ENCODE results near the gene HTR6.

Gene HTR6

DNA sequence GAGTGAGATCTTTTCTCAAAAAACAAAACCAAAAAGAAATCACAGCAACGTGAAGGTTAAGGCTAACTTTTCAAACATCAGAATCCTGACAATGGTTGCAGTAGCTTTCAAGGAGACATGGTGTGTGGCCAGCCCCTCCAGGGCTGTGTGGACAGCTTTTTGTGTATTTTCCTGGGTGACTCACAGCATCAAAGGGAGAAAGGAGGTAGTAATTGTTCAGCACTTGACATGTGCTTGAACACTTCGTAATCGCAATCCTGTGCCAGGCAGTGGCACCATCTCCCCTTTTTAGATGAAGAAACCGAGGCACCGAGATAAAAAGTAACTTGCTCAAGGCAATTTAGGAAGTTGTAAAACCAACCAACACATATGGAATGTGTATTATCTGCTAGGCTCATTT, 10.3 kb upstream of the HTR6 start:
- H3K9ac ChIP-seq (ENCODE audit: low read length): no peak overlapping the region
- H3K36me3 ChIP-seq (ENCODE audit: control insufficient read depth, insufficient read depth, low read length): peaks cover 14% of the 10 kb centered on the region
- no peaks in the 10 kb centered on the region for H3K27me3 ChIP-seq (ENCODE audit: control insufficient read depth, insufficient read depth, low read length)
- no peak overlapping the region for H3K4me3 ChIP-seq (ENCODE audit: low read length)
- peaks cover 11% of the 10 kb centered on the region for H3K4me1 ChIP-seq (ENCODE audit: control insufficient read depth, insufficient read depth, low read length)
- no peak overlapping the region for H3K27ac ChIP-seq (ENCODE audit: low read depth, low read length)

DNA sequence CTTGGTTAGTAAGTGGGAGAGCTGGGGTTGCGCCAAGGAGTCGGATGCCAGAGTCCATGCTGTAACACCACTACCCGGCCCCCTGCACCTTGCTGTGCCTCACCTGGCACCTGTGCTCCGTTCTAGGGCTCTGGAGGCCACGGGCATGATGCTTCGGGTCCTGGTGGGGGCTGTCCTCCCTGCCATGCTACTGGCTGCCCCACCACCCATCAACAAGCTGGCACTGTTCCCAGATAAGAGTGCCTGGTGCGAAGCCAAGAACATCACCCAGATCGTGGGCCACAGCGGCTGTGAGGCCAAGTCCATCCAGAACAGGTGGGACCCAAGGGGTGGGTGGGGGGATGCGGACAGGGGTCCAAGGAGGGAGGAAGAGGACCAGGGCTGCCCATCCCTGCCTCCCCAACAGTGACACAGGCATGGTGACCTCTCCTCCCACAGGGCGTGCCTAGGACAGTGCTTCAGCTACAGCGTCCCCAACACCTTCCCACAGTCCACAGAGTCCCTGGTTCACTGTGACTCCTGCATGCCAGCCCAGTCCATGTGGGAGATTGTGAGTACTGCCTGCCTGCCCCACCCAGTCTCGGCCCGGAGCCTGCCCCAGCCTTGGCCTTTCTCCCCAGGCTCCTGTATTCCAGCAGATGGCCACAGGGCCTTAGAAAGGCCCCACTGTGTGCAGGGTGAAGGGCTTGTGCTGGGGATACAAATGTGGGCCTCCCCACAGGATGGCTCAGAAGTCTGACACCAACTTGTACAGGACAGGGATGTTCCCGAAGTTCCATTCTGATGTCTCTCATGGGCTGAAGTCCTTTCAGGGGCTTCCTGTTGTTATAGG, 9.6 kb upstream of the HTR6 start:
- Histone ChIP-seq H3K4me3 (ENCODE audit: low read length) (no peak overlapping the region), H3K4me1 (ENCODE audit: control insufficient read depth, insufficient read depth, low read length) (peaks cover 11% of the 10 kb centered on the region)

DNA sequence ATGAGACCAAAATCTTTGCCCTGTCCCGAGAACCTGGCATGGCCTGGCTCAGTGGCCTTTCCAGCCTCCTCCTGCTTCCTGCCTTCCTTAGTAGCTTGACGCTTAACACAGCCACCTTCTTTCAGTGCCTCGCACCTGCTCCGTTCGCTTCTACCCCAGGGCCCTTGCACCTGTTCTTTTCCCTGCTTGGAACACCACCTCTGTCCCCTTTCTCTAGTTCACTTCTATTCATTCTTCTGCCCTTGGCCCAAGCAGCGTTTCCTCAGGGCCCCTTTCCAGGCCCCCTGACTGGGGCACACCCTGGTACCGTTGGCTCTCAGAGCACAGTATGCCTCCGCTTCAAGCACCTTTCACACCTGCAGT, 9.0 kb upstream of the HTR6 start:
- Histone ChIP-seq H3K4me3 (ENCODE audit: low read length) (no peak overlapping the region), H3K36me3 (ENCODE audit: control insufficient read depth, insufficient read depth, low read length) (peaks cover 14% of the 10 kb centered on the region), H3K27me3 (ENCODE audit: control insufficient read depth, insufficient read depth, low read length) (no peaks in the 10 kb centered on the region), H3K27ac (ENCODE audit: low read depth, low read length) (no peak overlapping the region), H3K9ac (ENCODE audit: low read length) (no peak overlapping the region), H3K4me1 (ENCODE audit: control insufficient read depth, insufficient read depth, low read length) (peaks cover 5% of the 10 kb centered on the region)

More for the DNA sequence above, 9.6 kb upstream of the HTR6 start:
- peaks cover 14% of the 10 kb centered on the region for H3K36me3 ChIP-seq (ENCODE audit: control insufficient read depth, insufficient read depth, low read length)
- no peak overlapping the region for H3K9ac ChIP-seq (ENCODE audit: low read length)
- H3K27ac ChIP-seq (ENCODE audit: low read depth, low read length): no peak overlapping the region
- no peaks in the 10 kb centered on the region for H3K27me3 ChIP-seq (ENCODE audit: control insufficient read depth, insufficient read depth, low read length)

DNA sequence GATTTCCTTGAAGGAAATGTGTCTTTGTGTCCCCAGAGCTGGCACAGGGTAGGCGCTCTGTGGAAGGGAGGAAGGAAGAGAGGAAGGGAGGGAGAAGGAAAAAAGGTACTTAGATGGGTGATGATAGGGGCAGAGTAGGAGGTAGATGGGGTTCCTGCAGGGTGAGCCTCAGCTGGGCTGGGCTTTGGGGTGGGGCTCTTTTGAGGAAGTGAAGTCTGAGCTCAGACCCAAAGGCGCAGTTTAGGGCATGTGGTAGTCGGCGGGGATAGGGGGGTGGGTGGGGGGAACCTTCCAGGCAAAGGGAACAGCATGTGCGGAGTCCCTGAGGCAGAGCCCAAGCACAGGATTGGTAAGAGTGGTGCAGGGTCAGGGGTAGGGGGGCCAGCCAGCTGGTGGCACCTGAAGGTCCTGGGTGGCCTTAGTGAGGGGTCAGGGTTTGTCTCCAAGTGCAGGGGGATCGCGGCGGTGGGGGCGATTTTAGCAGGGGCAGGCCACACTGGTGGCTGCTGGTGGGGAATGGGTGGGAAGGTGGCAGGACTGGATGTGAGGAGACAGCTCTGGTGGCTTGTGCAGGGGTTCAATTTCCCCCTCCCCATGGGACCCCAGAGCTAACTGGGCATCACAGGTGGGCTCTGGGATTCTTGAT, 8.4 kb upstream of the HTR6 start:
- no peak overlapping the region for H3K4me3 ChIP-seq (ENCODE audit: low read length)
- H3K27ac ChIP-seq (ENCODE audit: low read depth, low read length): no peak overlapping the region
- H3K36me3 ChIP-seq (ENCODE audit: control insufficient read depth, insufficient read depth, low read length): peaks cover 14% of the 10 kb centered on the region
- H3K9ac ChIP-seq (ENCODE audit: low read length): no peak overlapping the region
- H3K4me1 ChIP-seq (ENCODE audit: control insufficient read depth, insufficient read depth, low read length): no peaks in the 10 kb centered on the region
- H3K27me3 ChIP-seq (ENCODE audit: control insufficient read depth, insufficient read depth, low read length): no peaks in the 10 kb centered on the region

DNA sequence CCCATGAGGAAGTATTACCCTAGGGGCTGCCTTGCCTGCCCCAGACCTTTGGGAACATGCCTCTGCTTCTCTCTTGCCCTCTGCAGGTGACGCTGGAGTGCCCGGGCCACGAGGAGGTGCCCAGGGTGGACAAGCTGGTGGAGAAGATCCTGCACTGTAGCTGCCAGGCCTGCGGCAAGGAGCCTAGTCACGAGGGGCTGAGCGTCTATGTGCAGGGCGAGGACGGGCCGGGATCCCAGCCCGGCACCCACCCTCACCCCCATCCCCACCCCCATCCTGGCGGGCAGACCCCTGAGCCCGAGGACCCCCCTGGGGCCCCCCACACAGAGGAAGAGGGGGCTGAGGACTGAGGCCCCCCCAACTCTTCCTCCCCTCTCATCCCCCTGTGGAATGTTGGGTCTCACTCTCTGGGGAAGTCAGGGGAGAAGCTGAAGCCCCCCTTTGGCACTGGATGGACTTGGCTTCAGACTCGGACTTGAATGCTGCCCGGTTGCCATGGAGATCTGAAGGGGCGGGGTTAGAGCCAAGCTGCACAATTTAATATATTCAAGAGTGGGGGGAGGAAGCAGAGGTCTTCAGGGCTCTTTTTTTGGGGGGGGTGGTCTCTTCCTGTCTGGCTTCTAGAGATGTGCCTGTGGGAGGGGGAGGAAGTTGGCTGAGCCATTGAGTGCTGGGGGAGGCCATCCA, 7.8 kb upstream of the HTR6 start:
- Histone ChIP-seq H3K36me3 (ENCODE audit: control insufficient read depth, insufficient read depth, low read length) (peaks cover 14% of the 10 kb centered on the region), H3K27ac (ENCODE audit: low read depth, low read length) (no peak overlapping the region), H3K4me1 (ENCODE audit: control insufficient read depth, insufficient read depth, low read length) (no peaks in the 10 kb centered on the region), H3K27me3 (ENCODE audit: control insufficient read depth, insufficient read depth, low read length) (no peaks in the 10 kb centered on the region), H3K4me3 (ENCODE audit: low read length) (no peak overlapping the region), H3K9ac (ENCODE audit: low read length) (no peak overlapping the region)

DNA sequence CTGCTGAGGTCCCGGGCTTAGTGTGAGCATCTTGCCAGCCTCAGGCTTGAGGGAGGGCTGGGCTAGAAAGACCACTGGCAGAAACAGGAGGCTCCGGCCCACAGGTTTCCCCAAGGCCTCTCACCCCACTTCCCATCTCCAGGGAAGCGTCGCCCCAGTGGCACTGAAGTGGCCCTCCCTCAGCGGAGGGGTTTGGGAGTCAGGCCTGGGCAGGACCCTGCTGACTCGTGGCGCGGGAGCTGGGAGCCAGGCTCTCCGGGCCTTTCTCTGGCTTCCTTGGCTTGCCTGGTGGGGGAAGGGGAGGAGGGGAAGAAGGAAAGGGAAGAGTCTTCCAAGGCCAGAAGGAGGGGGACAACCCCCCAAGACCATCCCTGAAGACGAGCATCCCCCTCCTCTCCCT, 7.2 kb upstream of the HTR6 start:
- peaks cover 14% of the 10 kb centered on the region for H3K36me3 ChIP-seq (ENCODE audit: control insufficient read depth, insufficient read depth, low read length)
- H3K27me3 ChIP-seq (ENCODE audit: control insufficient read depth, insufficient read depth, low read length): no peaks in the 10 kb centered on the region
- no peaks in the 10 kb centered on the region for H3K4me1 ChIP-seq (ENCODE audit: control insufficient read depth, insufficient read depth, low read length)
- no peak overlapping the region for H3K9ac ChIP-seq (ENCODE audit: low read length)
- no peak overlapping the region for H3K27ac ChIP-seq (ENCODE audit: low read depth, low read length)
- no peak overlapping the region for H3K4me3 ChIP-seq (ENCODE audit: low read length)

DNA sequence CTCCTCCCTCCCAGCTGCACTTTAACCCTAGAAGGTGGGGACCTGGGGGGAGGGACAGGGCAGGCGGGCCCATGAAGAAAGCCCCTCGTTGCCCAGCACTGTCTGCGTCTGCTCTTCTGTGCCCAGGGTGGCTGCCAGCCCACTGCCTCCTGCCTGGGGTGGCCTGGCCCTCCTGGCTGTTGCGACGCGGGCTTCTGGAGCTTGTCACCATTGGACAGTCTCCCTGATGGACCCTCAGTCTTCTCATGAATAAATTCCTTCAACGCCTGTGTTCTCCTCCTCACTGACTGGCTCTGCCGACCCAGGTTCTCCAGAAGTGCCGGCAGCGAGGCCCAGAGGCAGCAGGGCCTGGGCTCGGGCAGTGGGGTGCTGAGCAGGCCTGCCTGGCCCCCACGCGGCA, 6.5 kb upstream of the HTR6 start:
- Histone ChIP-seq H3K4me1 (ENCODE audit: control insufficient read depth, insufficient read depth, low read length) (no peaks in the 10 kb centered on the region), H3K4me3 (ENCODE audit: low read length) (no peak overlapping the region), H3K27me3 (ENCODE audit: control insufficient read depth, insufficient read depth, low read length) (no peaks in the 10 kb centered on the region), H3K27ac (ENCODE audit: low read depth, low read length) (no peak overlapping the region), H3K36me3 (ENCODE audit: control insufficient read depth, insufficient read depth, low read length) (peaks cover 14% of the 10 kb centered on the region), H3K9ac (ENCODE audit: low read length) (no peak overlapping the region)

DNA sequence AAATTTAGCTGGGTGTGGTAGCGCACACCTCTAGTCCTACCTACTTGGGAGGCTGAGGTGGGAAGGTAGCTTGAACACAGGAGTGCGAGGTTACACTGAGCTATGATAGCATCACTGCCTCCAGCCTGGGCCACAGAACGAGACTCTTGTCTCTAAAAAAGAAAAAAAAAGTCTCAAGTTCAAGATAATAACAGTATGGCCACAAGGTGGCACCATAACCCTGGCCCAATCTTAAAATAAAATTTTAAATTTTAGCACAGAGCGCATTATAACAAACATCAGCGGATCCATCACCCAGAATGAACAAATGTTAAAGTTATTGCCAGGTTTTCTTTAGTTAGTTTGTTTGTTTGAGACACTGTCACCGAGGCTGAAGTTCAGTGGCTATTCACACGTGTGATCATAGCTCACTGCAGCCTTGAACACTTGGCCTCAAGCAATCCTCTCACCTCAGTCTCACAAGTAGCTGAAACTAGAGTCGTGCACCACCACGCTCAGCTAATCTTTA, 2.9 kb upstream of the HTR6 start:
- Histone ChIP-seq H3K4me1 (ENCODE audit: control insufficient read depth, insufficient read depth, low read length) (no peaks in the 10 kb centered on the region), H3K27me3 (ENCODE audit: control insufficient read depth, insufficient read depth, low read length) (peaks cover 21% of the 10 kb centered on the region), H3K27ac (ENCODE audit: low read depth, low read length) (no peak overlapping the region), H3K9ac (ENCODE audit: low read length) (no peak overlapping the region), H3K4me3 (ENCODE audit: low read length) (no peak overlapping the region), H3K36me3 (ENCODE audit: control insufficient read depth, insufficient read depth, low read length) (peaks cover 4% of the 10 kb centered on the region)

DNA sequence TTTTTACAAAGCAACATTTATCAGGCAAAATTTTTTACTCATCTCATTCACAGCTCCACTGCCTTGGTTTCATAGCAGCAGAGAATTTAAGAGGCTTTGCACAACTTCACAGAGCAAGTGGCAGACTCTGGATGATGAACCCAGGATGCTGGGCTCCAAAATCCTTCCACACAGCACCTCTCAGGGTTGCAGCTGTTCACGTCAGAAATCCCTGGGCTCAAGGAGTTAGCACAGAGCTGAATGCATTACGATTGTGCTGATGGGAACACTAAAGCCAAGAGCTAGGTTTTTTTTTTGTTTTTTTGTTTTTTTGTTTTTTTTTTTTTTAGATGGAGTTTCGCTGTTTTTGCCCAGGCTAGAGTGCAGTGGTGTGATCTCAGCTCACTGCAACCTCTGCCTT, 2.4 kb upstream of the HTR6 start:
- Histone ChIP-seq H3K27ac (ENCODE audit: low read depth, low read length) (no peak overlapping the region), H3K36me3 (ENCODE audit: control insufficient read depth, insufficient read depth, low read length) (peaks cover under 1% of the 10 kb centered on the region), H3K9ac (ENCODE audit: low read length) (no peak overlapping the region), H3K4me3 (ENCODE audit: low read length) (no peak overlapping the region), H3K27me3 (ENCODE audit: control insufficient read depth, insufficient read depth, low read length) (peaks cover 24% of the 10 kb centered on the region), H3K4me1 (ENCODE audit: control insufficient read depth, insufficient read depth, low read length) (no peaks in the 10 kb centered on the region)

DNA sequence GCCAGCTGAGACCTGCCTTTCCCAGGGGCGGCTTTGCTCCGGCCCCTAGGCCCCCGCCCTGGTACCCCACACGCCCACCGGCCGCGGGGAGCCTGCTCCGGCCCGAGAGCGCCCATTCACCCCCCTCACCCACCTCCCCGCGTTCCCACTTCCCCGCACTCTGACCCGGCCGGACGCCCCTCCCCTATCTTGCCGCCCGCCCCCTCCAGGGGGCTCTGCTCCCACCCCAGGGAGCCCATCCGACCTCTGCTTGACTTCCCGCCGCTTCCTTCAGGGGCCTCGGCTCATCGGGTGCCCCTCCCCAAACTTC, 466 bp downstream of the HTR6 start:
- Histone ChIP-seq H3K36me3 (ENCODE audit: control insufficient read depth, insufficient read depth, low read length) (no peaks in the 10 kb centered on the region), H3K27ac (ENCODE audit: low read depth, low read length) (no peak overlapping the region), H3K27me3 (ENCODE audit: control insufficient read depth, insufficient read depth, low read length) (peaks cover 24% of the 10 kb centered on the region), H3K4me1 (ENCODE audit: control insufficient read depth, insufficient read depth, low read length) (no peaks in the 10 kb centered on the region), H3K9ac (ENCODE audit: low read length) (no peak overlapping the region), H3K4me3 (ENCODE audit: low read length) (peak overlapping the region; percentile 17)

DNA sequence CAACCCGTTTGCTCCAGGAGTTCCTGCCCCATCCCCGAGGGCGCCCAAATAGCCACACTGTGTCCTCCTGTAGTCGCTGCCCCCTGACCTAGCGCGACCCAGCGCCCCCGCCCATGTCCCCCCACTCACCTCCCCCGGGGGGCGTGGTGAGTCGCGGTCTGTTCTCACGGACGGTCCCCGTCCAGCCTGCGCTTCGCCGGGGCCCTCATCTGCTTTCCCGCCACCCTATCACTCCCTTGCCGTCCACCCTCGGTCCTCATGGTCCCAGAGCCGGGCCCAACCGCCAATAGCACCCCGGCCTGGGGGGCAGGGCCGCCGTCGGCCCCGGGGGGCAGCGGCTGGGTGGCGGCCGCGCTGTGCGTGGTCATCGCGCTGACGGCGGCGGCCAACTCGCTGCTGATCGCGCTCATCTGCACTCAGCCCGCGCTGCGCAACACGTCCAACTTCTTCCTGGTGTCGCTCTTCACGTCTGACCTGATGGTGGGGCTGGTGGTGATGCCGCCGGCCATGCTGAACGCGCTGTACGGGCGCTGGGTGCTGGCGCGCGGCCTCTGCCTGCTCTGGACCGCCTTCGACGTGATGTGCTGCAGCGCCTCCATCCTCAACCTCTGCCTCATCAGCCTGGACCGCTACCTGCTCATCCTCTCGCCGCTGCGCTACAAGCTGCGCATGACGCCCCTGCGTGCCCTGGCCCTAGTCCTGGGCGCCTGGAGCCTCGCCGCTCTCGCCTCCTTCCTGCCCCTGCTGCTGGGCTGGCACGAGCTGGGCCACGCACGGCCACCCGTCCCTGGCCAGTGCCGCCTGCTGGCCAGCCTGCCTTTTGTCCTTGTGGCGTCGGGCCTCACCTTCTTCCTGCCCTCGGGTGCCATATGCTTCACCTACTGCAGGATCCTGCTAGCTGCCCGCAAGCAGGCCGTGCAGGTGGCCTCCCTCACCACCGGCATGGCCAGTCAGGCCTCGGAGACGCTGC, 1.1 kb downstream of the HTR6 start:
- Histone ChIP-seq H3K36me3 (ENCODE audit: control insufficient read depth, insufficient read depth, low read length) (no peaks in the 10 kb centered on the region), H3K4me1 (ENCODE audit: control insufficient read depth, insufficient read depth, low read length) (no peaks in the 10 kb centered on the region), H3K27me3 (ENCODE audit: control insufficient read depth, insufficient read depth, low read length) (peaks cover 24% of the 10 kb centered on the region), H3K27ac (ENCODE audit: low read depth, low read length) (no peak overlapping the region), H3K4me3 (ENCODE audit: low read length) (no peak overlapping the region), H3K9ac (ENCODE audit: low read length) (no peak overlapping the region)

DNA sequence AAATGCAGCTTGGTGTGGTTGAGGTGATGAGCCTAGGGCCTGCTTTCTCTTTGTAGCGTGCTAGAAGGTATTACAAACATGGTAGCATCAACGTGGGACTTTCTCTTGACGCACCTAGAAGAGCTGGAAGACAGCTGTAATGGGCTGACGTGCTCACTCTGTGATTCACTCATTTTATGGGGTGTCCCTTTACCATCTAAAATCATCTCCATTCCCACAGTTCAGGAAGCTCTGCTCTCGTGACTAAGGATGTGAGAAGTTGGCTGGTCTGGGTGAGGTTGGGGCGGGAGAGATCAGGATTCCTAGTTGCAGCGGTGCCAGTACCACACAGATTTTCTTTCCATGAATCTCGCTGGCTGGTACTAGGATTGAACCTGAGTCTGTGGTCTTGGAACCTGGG, 4.2 kb downstream of the HTR6 start:
- Histone ChIP-seq H3K9ac (ENCODE audit: low read length) (no peak overlapping the region), H3K36me3 (ENCODE audit: control insufficient read depth, insufficient read depth, low read length) (no peaks in the 10 kb centered on the region), H3K4me1 (ENCODE audit: control insufficient read depth, insufficient read depth, low read length) (no peaks in the 10 kb centered on the region), H3K27me3 (ENCODE audit: control insufficient read depth, insufficient read depth, low read length) (peaks cover 23% of the 10 kb centered on the region), H3K27ac (ENCODE audit: low read depth, low read length) (no peak overlapping the region), H3K4me3 (ENCODE audit: low read length) (no peak overlapping the region)

Data from rectal smooth muscle tissue (tissue), 1 donor.